Prostate gland (tissue), 2 donors: ENCODE measurements around the gene ZNF470. TPM values are rescaled to one million over a fixed set of nuclear protein-coding genes. Genes with fewer than 3 reads are reported as not detected.

Experiments
- DNase-seq: peaks from one replicate; pipeline ENCODE4 v3.0.0-alpha.2; 2019; ENCODE audit warnings: low spot score
- H3K27ac ChIP-seq, 2 donors: fragments of 200-600 bp; sonication (generic); 2 replicates each; pipeline ENCODE4 v1.5.1; 2017 to 2019
- H3K27me3 ChIP-seq: fragments of 200-600 bp; sonication (generic); replicated peaks from 2 replicates; pipeline ENCODE4 v1.5.1; 2019; ENCODE audit not compliant: insufficient read depth
- H3K36me3 ChIP-seq, 2 donors: fragments of 200-600 bp; sonication (generic); 1 replicate in 1 of 2; 2 replicates in 1 of 2; pipeline versions ENCODE4 v1.5.1 to v1.8.1; 2017 to 2019
- H3K4me1 ChIP-seq: fragments of 200-600 bp; sonication (generic); replicated peaks from 2 replicates; pipeline ENCODE4 v1.5.1; 2019
- H3K4me3 ChIP-seq, 2 donors: fragments of 200-600 bp; sonication (generic); 2 replicates each; pipeline ENCODE4 v1.5.1; 2017 to 2019
- H3K9me3 ChIP-seq: fragments of 200-600 bp; sonication (generic); 2 replicates; pipeline ENCODE4 v1.5.1; 2017
- POLR2A ChIP-seq: fragments of 450-650 bp; IDR thresholded peaks from one replicate; pipeline ENCODE4 v1.6.1; 2016; ENCODE audit warnings: antibody characterized with exemption, mild to moderate bottlenecking
- POLR2AphosphoS5 ChIP-seq: sonication (generic); formaldehyde crosslinking; IDR thresholded peaks from one replicate; pipeline ENCODE4 v1.6.1; 2017; ENCODE audit warnings: antibody characterized with exemption
- WGBS: methylation state at CpG from one replicate; pipeline ENCODE4 v1.1.5; 2018; 5-methylcytosine and 5-hydroxymethylcytosine counted together
- intact Hi-C: fragments of 100-400 bp; cut with DNase I; formaldehyde crosslinking; loops from one replicate; pipeline ENCODE4 v1.14.2; 2022
- total RNA-seq, 2 donors: library from RNA; depleted of rRNA; stranded (reverse); fragments of >200 nt; gene quantifications; one replicate each; pipeline ENCODE4 v1.1.0, GENCODE V29; 2016
- TF ChIP-seq, protein P1 (sequence below), 4 experiments: fragments of 200-600 bp in 2 of 4; fragments of 450-650 bp in 2 of 4; sonication (generic) in 2 of 4; IDR thresholded peaks; 1 replicate in 3 of 4; 2 replicates in 1 of 4; pipeline ENCODE4 v1.5.1; 2016 to 2019; ENCODE audit warnings: antibody characterized with exemption in 4 of 4, mild to moderate bottlenecking in 2 of 4, moderate library complexity in 2 of 4

ZNF470 gene
- total RNA-seq, 2 donors from 2014 or later = 5.7 to 6.3 TPM

DNA sequence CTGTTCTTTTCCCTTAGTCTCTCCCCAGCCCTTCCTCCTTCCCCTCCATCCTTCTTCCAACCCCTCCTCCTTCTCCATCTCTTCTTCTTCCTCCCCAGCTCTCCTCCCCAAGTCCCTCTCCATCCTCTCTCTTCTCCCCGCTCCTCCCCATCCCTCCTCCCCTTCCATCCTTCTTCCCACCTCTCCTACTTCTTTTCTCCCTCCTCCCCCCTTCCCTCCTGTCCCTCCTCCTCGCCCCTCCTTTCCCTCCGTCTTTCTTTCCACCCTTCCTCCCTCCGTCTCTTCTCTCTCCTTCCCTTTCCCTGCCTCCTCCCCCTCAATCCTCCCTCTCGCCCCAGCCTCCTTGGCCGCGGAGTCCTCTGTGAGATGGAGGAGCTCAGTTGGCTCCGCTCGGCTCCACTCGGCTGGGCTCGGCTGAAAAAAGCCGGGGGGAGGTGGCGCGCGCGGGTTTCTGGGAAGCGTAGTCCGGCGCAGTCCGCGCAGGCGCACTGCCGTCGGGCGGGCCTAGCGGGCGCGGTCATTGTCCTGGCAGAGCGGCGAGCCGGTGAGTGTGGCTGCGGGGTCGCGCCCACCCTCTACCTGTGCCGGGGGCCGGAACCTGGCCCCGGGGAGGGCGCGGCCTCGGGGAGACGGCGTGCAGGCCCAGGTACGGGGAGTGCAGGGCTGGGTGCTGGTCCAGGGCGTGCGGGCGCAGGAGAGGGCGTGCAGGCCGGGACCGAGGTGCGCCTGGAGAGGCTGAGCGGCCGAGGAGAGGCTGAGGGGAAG is 27.7 kb downstream of the ZNF470 start, which contains the start of gene ZNF71:
TSS of gene ZNF71 (plus strand) at position 520 of the 765 bp plus-strand sequence. CDS start 6,257 bp downstream, outside the sequence.
- H3K9me3 ChIP-seq = no peaks in the 10 kb centered on the region
- DNase-seq = peak; percentile 79
- H3K36me3 ChIP-seq = no peaks in the 10 kb centered on the region
- H3K4me3 ChIP-seq = peak within 1 kb of the TSS; percentile 90 to 93
- no peaks in the 10 kb centered on the region for H3K4me1 ChIP-seq
- 1% methylated on average over 46 of the region's 52 CpGs for WGBS
- peak within 1 kb of the TSS; percentile 47 to 74 for H3K27ac ChIP-seq
- intact Hi-C loops = no loop called here
- TF ChIP-seq POLR2AphosphoS5 (peak; percentile 92), POLR2A (no peak)
- TF ChIP-seq, protein P1, sequence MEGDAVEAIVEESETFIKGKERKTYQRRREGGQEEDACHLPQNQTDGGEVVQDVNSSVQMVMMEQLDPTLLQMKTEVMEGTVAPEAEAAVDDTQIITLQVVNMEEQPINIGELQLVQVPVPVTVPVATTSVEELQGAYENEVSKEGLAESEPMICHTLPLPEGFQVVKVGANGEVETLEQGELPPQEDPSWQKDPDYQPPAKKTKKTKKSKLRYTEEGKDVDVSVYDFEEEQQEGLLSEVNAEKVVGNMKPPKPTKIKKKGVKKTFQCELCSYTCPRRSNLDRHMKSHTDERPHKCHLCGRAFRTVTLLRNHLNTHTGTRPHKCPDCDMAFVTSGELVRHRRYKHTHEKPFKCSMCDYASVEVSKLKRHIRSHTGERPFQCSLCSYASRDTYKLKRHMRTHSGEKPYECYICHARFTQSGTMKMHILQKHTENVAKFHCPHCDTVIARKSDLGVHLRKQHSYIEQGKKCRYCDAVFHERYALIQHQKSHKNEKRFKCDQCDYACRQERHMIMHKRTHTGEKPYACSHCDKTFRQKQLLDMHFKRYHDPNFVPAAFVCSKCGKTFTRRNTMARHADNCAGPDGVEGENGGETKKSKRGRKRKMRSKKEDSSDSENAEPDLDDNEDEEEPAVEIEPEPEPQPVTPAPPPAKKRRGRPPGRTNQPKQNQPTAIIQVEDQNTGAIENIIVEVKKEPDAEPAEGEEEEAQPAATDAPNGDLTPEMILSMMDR (IDR thresholded peaks at IDR 0.05) = peak in 1 of 4 experiments; percentile 20
- H3K27me3 ChIP-seq = no peaks in the 10 kb centered on the region

DNA sequence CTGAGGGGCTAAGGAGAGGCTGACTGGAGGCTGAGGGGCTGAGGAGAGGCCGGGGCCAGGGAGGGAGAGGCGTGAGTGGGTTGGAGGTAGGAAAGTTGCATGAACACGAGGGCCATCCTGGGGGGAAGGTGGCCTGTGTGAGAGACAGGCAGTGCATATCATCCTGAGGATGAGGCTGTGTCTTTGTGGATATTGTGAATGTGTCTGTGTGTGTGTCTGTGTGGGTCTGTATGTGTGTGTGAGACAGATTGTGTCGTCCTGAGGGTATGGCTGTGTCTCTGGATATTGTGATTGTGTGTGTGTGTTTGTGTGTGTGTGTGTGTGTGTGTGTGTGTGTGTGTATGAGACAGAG is 28.3 kb downstream of the ZNF470 start:
- no peak for DNase-seq
- intact Hi-C loops = no loop called here
- Histone ChIP-seq H3K27me3 (no peaks in the 10 kb centered on the region), H3K4me1 (no peaks in the 10 kb centered on the region), H3K36me3 (no peaks in the 10 kb centered on the region), H3K27ac (peak overlapping the region; percentile 47 to 74), H3K4me3 (peak overlapping the region; percentile 90 to 93), H3K9me3 (no peaks in the 10 kb centered on the region)
- WGBS = 0% methylated on average over 4 of the region's 4 CpGs
- TF ChIP-seq POLR2A (no peak), POLR2AphosphoS5 (no peak)
- TF ChIP-seq, protein P1 (IDR thresholded peaks at IDR 0.05) = no peak

DNA sequence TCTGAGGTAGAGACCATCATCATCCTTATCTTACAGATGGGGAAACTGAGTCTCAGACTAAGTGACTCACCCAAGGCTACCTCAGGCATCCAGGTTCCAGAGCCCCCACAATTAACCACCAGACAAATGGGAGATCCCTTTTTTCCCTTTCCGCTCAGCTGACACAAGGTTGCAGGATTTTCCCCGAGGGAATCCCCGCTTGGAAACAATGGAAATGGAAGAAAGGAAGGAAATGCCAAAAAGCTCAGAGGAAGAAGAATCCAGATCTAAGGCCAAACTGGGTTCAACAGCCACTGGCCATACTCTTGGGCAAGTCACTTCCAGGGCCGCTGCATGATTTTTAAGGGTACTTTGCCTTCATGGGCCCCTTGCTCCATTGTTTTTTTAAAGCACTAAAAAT is 29.4 kb downstream of the ZNF470 start:
- Histone ChIP-seq H3K4me3 (no peak overlapping the region), H3K9me3 (no peaks in the 10 kb centered on the region), H3K4me1 (no peaks in the 10 kb centered on the region), H3K27me3 (no peaks in the 10 kb centered on the region), H3K27ac (no peak overlapping the region), H3K36me3 (no peaks in the 10 kb centered on the region)
- TF ChIP-seq POLR2A (no peak), POLR2AphosphoS5 (no peak)
- TF ChIP-seq, protein P1 (IDR thresholded peaks at IDR 0.05) = no peak
- DNase-seq = no peak
- intact Hi-C loops = no loop called here
- WGBS = 78% methylated on average over 4 of the region's 4 CpGs

DNA sequence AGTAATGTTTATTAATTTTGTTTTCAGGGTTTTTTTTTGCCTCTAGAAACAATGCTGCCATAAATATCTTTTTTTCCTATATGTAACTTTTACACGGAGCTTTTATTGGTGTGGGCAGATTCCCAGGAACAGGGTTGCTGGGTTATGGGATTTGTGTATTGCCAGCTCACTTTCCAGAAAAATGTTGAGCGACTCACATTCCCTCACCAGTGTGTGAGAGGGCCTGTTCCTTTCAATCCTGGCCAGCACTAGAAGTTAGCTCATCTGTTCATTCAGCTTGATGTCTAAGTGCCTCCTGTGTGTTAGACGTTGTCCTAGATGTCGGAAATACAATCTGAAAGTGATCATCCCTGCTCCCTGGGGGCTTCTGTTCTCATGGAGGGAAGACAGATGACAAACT is 30.4 kb downstream of the ZNF470 start:
- TF ChIP-seq POLR2A (no peak), POLR2AphosphoS5 (no peak)
- TF ChIP-seq, protein P1 (IDR thresholded peaks at IDR 0.05) = no peak
- WGBS = 90% methylated on average over 4 of the region's 4 CpGs
- intact Hi-C loops = no loop called here

DNA sequence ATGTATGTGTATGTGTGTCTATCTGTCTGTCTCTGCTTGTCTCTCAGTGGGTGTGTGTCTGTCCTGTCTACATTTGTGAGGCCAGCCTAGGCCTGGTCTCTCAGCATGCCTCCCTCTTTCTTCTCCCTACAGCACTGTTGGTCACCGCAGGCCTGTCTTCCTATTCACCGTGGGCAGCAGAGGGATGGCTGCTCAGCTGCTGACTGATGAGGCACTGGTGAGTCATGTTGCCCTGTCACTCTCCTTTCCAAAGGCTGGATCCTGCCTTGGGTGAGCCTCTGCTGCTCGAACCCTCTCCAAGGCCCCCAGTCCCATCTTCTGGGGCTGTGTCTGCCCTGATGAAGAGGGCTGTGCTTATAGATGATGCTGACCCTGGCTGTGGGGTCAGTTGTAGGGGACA is 34.1 kb downstream of the ZNF470 start:
- intact Hi-C loops = no loop called here
- Histone ChIP-seq H3K4me3 (no peak overlapping the region), H3K27ac (no peak overlapping the region), H3K4me1 (no peaks in the 10 kb centered on the region), H3K36me3 (no peaks in the 10 kb centered on the region), H3K27me3 (no peaks in the 10 kb centered on the region), H3K9me3 (no peaks in the 10 kb centered on the region)
- 95% methylated on average over 3 of the region's 3 CpGs for WGBS
- no peak for DNase-seq
- TF ChIP-seq, protein P1 (IDR thresholded peaks at IDR 0.05) = no peak
- TF ChIP-seq POLR2AphosphoS5 = no peak

More for the DNA sequence above, 30.4 kb downstream of the ZNF470 start:
- H3K4me3 ChIP-seq = no peak overlapping the region
- H3K4me1 ChIP-seq = no peaks in the 10 kb centered on the region
- H3K27ac ChIP-seq = no peak overlapping the region
- H3K36me3 ChIP-seq = no peaks in the 10 kb centered on the region
- H3K27me3 ChIP-seq = no peaks in the 10 kb centered on the region
- DNase-seq = no peak
- no peaks in the 10 kb centered on the region for H3K9me3 ChIP-seq
